Stimulated activated CD8-positive, alpha-beta memory T cell treated with anti-CD3 and anti-CD28 coated beads, Interleukin-4, amount 100 ng/mL, for 1 hour (primary cell): Measurements from ENCODE around the gene SOHLH1.

Source experiments
- DNase-seq, 2 donors: peaks; one replicate each; pipeline ENCODE4 v3.0.0-alpha.2; 2020; ENCODE audit warnings: low read depth in 2 of 2, low spot score in 1 of 2

Gene SOHLH1

GRCh38 chr9:135699440-135699839 lies at the start of gene SOHLH1:
Gene SOHLH1 (minus strand): TSS chr9:135699481. CDS start chr9:135699467, 14 bp downstream.
- no peak for DNase-seq

GRCh38 chr9:135748676-135749075 lies 49.4 kb upstream of the SOHLH1 start:
- no peak for DNase-seq

- DNase-seq = no peak
Observed at GRCh38 chr9:135747311-135747710, 48.0 kb upstream of the SOHLH1 start.

GRCh38 chr9:135746565-135746964 lies 47.3 kb upstream of the SOHLH1 start:
- no peak for DNase-seq

- no peak for DNase-seq
Observed at GRCh38 chr9:135745686-135746324, 46.5 kb upstream of the SOHLH1 start.

- DNase-seq = no peak
Observed at GRCh38 chr9:135745189-135745588, 45.9 kb upstream of the SOHLH1 start.

- no peak for DNase-seq
Observed at GRCh38 chr9:135744333-135745070, 45.2 kb upstream of the SOHLH1 start.

GRCh38 chr9:135743546-135744332 lies 44.5 kb upstream of the SOHLH1 start:
- no peak for DNase-seq

- no peak for DNase-seq
Observed at GRCh38 chr9:135743021-135743420, 43.7 kb upstream of the SOHLH1 start.

GRCh38 chr9:135741276-135742219 lies 42.3 kb upstream of the SOHLH1 start:
- DNase-seq = no peak

GRCh38 chr9:135739271-135740220 lies 40.3 kb upstream of the SOHLH1 start:
- DNase-seq = no peak

- no peak for DNase-seq
Observed at GRCh38 chr9:135737840-135738521, 38.7 kb upstream of the SOHLH1 start.

GRCh38 chr9:135736979-135737839 lies 37.9 kb upstream of the SOHLH1 start:
- no peak for DNase-seq

GRCh38 chr9:135736272-135736978 lies 37.1 kb upstream of the SOHLH1 start:
- DNase-seq = no peak

- no peak for DNase-seq
Observed at GRCh38 chr9:135734616-135735144, 35.4 kb upstream of the SOHLH1 start.

GRCh38 chr9:135732569-135733257 lies 33.4 kb upstream of the SOHLH1 start:
- no peak for DNase-seq

GRCh38 chr9:135731454-135731853 lies 32.2 kb upstream of the SOHLH1 start:
- DNase-seq = no peak
